HepG2 (cell line): Measurements from ENCODE around the gene MT1A. TPM values are rescaled to one million over a fixed set of nuclear protein-coding genes. Genes with fewer than 3 reads are reported as not detected.

ENCODE experiments used
- HOXA7 ChIP-seq: sonication (generic); formaldehyde crosslinking; IDR thresholded peaks from 2 replicates; pipeline ENCODE4 v1.8.1; 2022; ENCODE audit warnings: mild to moderate bottlenecking, missing genetic modification reagents, moderate library complexity
- MXI1 ChIP-seq: IDR thresholded peaks from 3 replicates; pipeline ENCODE4 v1.6.1; 2012; ENCODE audit warnings: low read depth, low read length, inconsistent platforms, borderline replicate concordance
- NRL ChIP-seq: sonication (generic); formaldehyde crosslinking; IDR thresholded peaks from 2 replicates; pipeline ENCODE4 v1.5.0; 2020; ENCODE audit warnings: missing genetic modification reagents, mild to moderate bottlenecking, moderate library complexity, borderline replicate concordance
- STAT6 ChIP-seq: sonication (generic); formaldehyde crosslinking; IDR thresholded peaks from 2 replicates; pipeline ENCODE4 v1.4.0; 2020; ENCODE audit warnings: missing genetic modification reagents, mild to moderate bottlenecking, borderline replicate concordance
- ZNF30 ChIP-seq: sonication (generic); formaldehyde crosslinking; IDR thresholded peaks from 2 replicates; pipeline ENCODE4 v1.5.0; 2020; ENCODE audit warnings: mild to moderate bottlenecking, missing genetic modification reagents
- polyA plus RNA-seq, 8 experiments: library from polyadenylated mRNA; depleted of rRNA in 3 of 8; stranded (reverse) in 7 of 8; unstranded in 1 of 8; fragments of >200 nt; fragmentation: Illumina TruSeq in 4 of 8; extraction: Trizol in 4 of 8; gene quantifications; 2 replicates each; pipeline versions ENCODE4 v1.2.1 to v1.2.3, GENCODE V29; 2011 to 2016; ENCODE audit warnings: low read depth in 4 of 8, missing spikeins in 1 of 8, mixed read lengths in 1 of 8; ENCODE audit not compliant: insufficient read depth in 1 of 8
- total RNA-seq, 5 experiments: library from RNA; depleted of rRNA; stranded (reverse); fragments of >200 nt; fragmentation: Illumina TruSeq; extraction: Trizol; gene quantifications; 2 replicates each; pipeline ENCODE4 v1.2.3, GENCODE V29; 2016; ENCODE audit warnings: low read depth in 1 of 5
- TF ChIP-seq, protein P1 (sequence below): sonication (generic); formaldehyde crosslinking; IDR thresholded peaks from 2 replicates; pipeline ENCODE4 v1.5.0; 2020; ENCODE audit warnings: mild to moderate bottlenecking, missing genetic modification reagents
- TF ChIP-seq, protein P2 (sequence below): IDR thresholded peaks from 2 replicates; pipeline ENCODE4 v1.6.1; 2016; ENCODE audit warnings: missing compliant biosample characterization, missing genetic modification reagents, borderline replicate concordance
- TF ChIP-seq, protein P3 (sequence below), 2 experiments: fragments of 450-650 bp in 1 of 2; sonication (generic) in 1 of 2; formaldehyde crosslinking; IDR thresholded peaks; 2 replicates each; pipeline versions ENCODE4 v1.5.0 to v1.8.0; 2020 to 2022; ENCODE audit warnings: mild to moderate bottlenecking in 1 of 2, missing genetic modification reagents in 1 of 2
- TF ChIP-seq, protein P4 (sequence below): IDR thresholded peaks from 2 replicates; pipeline ENCODE4 v1.6.1; 2018; ENCODE audit warnings: missing genetic modification reagents

MT1A gene
- total and polyA plus RNA-seq, 2 of the 13 experiments (the other 11 are each of a cell fraction or from before 2014, with no cell fraction given) = 8.3 to 10.4 TPM

DNA sequence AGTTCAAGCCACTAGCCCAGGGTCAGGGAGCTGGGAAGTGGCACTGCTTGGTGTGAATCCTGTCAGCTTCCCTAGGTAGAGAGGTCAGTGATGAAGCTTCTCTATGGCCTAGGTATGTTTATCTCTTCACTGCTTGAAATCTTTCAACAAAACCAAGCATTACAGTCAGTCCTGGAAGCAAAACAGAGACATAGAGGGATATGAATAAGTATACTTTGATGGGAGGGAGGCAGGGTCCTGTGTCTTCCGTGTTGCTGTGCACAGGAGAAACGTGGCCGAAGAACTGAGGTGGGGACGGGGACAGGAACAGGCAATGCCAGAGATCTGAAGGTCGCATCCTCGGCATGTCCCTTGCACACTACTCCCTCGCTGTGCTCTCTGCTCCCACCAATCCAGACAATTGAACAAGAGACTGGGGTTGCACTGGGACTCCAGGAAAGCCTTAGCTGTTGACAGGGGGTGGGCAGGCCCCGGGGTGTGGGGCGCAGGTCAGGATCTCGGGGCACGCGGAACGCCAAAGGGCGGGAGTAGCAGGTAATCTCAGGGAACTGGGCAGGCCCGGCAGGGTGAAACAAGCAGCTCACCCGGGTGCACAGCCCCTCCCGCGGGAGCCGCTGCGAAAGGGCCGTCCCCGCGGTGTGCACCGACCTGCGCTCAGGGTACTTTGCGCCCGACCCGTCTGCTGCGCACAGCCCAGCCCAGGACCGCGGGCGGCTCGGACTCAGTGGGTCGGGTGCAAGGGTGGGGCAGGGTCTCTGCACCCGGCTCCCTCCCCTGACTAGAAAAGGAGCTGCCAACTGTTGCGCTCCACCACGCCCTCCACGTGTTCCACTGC is 30.8 kb downstream of the MT1A start, which contains the start of gene MT1H (continued):
- TF ChIP-seq, protein P1, sequence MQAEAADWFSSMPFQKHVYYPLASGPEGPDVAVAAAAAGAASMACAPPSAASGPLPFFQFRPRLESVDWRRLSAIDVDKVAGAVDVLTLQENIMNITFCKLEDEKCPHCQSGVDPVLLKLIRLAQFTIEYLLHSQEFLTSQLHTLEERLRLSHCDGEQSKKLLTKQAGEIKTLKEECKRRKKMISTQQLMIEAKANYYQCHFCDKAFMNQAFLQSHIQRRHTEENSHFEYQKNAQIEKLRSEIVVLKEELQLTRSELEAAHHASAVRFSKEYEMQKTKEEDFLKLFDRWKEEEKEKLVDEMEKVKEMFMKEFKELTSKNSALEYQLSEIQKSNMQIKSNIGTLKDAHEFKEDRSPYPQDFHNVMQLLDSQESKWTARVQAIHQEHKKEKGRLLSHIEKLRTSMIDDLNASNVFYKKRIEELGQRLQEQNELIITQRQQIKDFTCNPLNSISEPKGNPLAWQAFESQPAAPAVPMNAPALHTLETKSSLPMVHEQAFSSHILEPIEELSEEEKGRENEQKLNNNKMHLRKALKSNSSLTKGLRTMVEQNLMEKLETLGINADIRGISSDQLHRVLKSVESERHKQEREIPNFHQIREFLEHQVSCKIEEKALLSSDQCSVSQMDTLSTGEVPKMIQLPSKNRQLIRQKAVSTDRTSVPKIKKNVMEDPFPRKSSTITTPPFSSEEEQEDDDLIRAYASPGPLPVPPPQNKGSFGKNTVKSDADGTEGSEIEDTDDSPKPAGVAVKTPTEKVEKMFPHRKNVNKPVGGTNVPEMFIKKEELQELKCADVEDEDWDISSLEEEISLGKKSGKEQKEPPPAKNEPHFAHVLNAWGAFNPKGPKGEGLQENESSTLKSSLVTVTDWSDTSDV (CRISPR knock-in tag) = no peak
- TF ChIP-seq, protein P2, sequence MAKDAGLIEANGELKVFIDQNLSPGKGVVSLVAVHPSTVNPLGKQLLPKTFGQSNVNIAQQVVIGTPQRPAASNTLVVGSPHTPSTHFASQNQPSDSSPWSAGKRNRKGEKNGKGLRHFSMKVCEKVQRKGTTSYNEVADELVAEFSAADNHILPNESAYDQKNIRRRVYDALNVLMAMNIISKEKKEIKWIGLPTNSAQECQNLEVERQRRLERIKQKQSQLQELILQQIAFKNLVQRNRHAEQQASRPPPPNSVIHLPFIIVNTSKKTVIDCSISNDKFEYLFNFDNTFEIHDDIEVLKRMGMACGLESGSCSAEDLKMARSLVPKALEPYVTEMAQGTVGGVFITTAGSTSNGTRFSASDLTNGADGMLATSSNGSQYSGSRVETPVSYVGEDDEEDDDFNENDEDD (CRISPR knock-in tag) = no peak
- TF ChIP-seq, protein P3, sequence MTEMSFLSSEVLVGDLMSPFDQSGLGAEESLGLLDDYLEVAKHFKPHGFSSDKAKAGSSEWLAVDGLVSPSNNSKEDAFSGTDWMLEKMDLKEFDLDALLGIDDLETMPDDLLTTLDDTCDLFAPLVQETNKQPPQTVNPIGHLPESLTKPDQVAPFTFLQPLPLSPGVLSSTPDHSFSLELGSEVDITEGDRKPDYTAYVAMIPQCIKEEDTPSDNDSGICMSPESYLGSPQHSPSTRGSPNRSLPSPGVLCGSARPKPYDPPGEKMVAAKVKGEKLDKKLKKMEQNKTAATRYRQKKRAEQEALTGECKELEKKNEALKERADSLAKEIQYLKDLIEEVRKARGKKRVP (CRISPR knock-in tag; IDR thresholded peaks at IDR 0.05) = no peak
- TF ChIP-seq NRL (CRISPR knock-in tag) = 0 out of 2 replicates have a peak, but pooled peaks have one; percentile 16
- no peak for TF ChIP-seq STAT6 (CRISPR knock-in tag)
- no peak for TF ChIP-seq HOXA7
- peak; percentile 49; the same call in 1 of the 2 replicates for TF ChIP-seq ZNF30 (CRISPR knock-in tag)
- TF ChIP-seq, protein P4, sequence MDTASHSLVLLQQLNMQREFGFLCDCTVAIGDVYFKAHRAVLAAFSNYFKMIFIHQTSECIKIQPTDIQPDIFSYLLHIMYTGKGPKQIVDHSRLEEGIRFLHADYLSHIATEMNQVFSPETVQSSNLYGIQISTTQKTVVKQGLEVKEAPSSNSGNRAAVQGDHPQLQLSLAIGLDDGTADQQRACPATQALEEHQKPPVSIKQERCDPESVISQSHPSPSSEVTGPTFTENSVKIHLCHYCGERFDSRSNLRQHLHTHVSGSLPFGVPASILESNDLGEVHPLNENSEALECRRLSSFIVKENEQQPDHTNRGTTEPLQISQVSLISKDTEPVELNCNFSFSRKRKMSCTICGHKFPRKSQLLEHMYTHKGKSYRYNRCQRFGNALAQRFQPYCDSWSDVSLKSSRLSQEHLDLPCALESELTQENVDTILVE (CRISPR knock-in tag) = no peak
- TF ChIP-seq MXI1 = no peak
- TF ChIP-seq, all 625 proteins: peak for 2
